ENCODE results near the gene PEX14.

- TF ChIP-seq CTCF (IDR thresholded peaks at IDR 0.05; ENCODE audit: low read depth, low read length): no peak
- TF ChIP-seq EZH2phosphoT487 (IDR thresholded peaks at IDR 0.05; ENCODE audit: low read depth): no peak
These were observed 34.4 kb upstream of the PEX14 start for GRCh38 chr1:10440305-10440704.

Measured in OCI-LY3 (cell line).